Pancreas (tissue), 10 donors: ENCODE measurements around the gene TMEM45A. TPM values are rescaled to one million over a fixed set of nuclear protein-coding genes. Genes with fewer than 3 reads are reported as not detected.
"Not testable (repeated sequence)": the region's sequence is repeated elsewhere in the genome, so short reads cannot be mapped to it uniquely, and the experiment has no call there.

Source experiments
- ATAC-seq, 4 donors: fragments of 200-7000 bp; cut with Tn5 transposase; one replicate each; pipeline versions ENCODE4 v1.8.0 to v1.9.1; 2020; ENCODE audit warnings: mild to moderate bottlenecking in 4 of 4, moderate library complexity in 4 of 4
- DNase-seq, 6 donors: peaks; one replicate each; pipeline ENCODE4 v3.0.0-alpha.2; 2020
- FAIRE-seq: peaks from 2 replicates; lab custom pipeline; 2012; peaks lifted over from hg19 to GRCh38; lab: Jason Lieb, UNC
- H3K27ac ChIP-seq, 4 donors: fragments of 200-600 bp; sonication (generic); 1 replicate in 3 of 4; 2 replicates in 1 of 4; pipeline versions ENCODE4 v1.5.0 to v1.8.0; 2020
- H3K27me3 ChIP-seq, 4 donors: fragments of 200-600 bp; one replicate each; pipeline ENCODE4 v1.8.0; 2021
- H3K36me3 ChIP-seq, 3 donors: fragments of 200-600 bp; sonication (generic) in 1 of 3; one replicate each; pipeline versions ENCODE4 v1.5.0 to v1.8.0; 2020 to 2021
- H3K4me1 ChIP-seq, 3 donors: fragments of 200-600 bp; one replicate each; pipeline ENCODE4 v1.8.0; 2021
- H3K4me3 ChIP-seq, 4 donors: fragments of 200-600 bp; sonication (generic) in 2 of 4; one replicate each; pipeline versions ENCODE4 v1.5.0 to v1.8.0; 2020 to 2021
- H3K9me3 ChIP-seq, 4 donors: fragments of 200-600 bp; one replicate each; pipeline ENCODE4 v1.8.0; 2021
- WGBS, 2 donors: extraction: QIAGEN DNeasy Blood & Tissue Kit; methylation state at CpG; one replicate each; pipeline ENCODE4 v1.1.7; 2013; 5-methylcytosine and 5-hydroxymethylcytosine counted together
- intact Hi-C, 3 donors: fragments of 100-400 bp; cut with DNase I; formaldehyde crosslinking; loops; one replicate each; pipeline versions ENCODE4 v1.11.1 to v1.14.2; 2022
- polyA plus RNA-seq, 2 donors: library from polyadenylated mRNA; stranded (reverse); fragments of 200-250 nt; gene quantifications; one replicate each; pipeline ENCODE4 v1.2.3, GENCODE V29; 2013
- total RNA-seq, 6 donors: library from RNA; stranded (reverse); fragmentation: NEBNext Ultra II Directional in 4 of 6; extraction: Animal tissue kit (Norgen Biotek cat#: 25700) in 4 of 6; gene quantifications; one replicate each; pipeline versions ENCODE4 v1.2.1 to v1.2.4, GENCODE V29; 2021 to 2023
- TF ChIP-seq, protein P1 (sequence below), 4 donors: fragments of 200-600 bp; sonication (generic) in 3 of 4; IDR thresholded peaks; one replicate each; pipeline versions ENCODE4 v1.5.0 to v1.8.0; 2021; ENCODE audit warnings: antibody characterized with exemption in 4 of 4
- donor health status: healthy with polysubstance abuse.
- donor health status: DM: no; HTN: no; CAD: no; lungs with moderate emphysema.
- donor health status: DM: no; HTN: no; CAD: no.
- donor health status: control.
- donor health status: control.
- donor health status: Bipolar disorder and iron deficiency.
- donor health status: DM: yes; HTN: yes; CAD: no.
- donor health status: DM: no; HTN: no; CAD: no.
- donor health status: DM: no; HTN: no; CAD: no.
- donor health status: DM: yes; HTN: yes; CAD: no.

Gene TMEM45A
- total and polyA plus RNA-seq, 8 donors: 4.2 to 15.1 (median 8.6) TPM

DNA sequence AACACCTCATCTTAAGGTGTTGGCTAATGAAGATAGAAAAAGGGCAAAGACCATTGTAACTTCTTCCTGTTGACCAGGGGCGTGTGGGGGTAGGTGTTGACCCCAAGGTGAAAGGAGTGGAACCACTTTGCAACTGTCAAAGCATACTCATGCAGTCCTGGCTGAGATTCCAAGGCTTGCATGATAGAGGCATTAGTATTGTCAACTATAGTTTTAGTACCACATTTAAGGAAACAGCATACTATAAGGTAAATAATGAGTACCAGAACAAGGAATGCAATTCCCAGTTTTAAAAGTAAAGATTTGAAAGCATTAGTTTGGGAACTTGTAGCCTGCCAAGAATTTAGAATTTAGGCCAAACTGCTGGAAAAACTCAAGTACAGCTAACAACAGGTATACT lies 89.2 kb downstream of the TMEM45A start:
- intact Hi-C loops: loop anchor here in 1 of 3 donors (10.0 kb wide), 1 partner anchor 117 kb away; no protein-coding TSS in a partner anchor
- Histone ChIP-seq H3K9me3 (no peaks in the 10 kb centered on the region), H3K27me3 (no peaks in the 10 kb centered on the region), H3K36me3 (no peaks in the 10 kb centered on the region), H3K27ac (no peak overlapping the region), H3K4me1 (no peaks in the 10 kb centered on the region), H3K4me3 (no peak overlapping the region)
- FAIRE-seq (no peak), ATAC-seq (no peak), DNase-seq (no peak)
- TF ChIP-seq, protein P1, sequence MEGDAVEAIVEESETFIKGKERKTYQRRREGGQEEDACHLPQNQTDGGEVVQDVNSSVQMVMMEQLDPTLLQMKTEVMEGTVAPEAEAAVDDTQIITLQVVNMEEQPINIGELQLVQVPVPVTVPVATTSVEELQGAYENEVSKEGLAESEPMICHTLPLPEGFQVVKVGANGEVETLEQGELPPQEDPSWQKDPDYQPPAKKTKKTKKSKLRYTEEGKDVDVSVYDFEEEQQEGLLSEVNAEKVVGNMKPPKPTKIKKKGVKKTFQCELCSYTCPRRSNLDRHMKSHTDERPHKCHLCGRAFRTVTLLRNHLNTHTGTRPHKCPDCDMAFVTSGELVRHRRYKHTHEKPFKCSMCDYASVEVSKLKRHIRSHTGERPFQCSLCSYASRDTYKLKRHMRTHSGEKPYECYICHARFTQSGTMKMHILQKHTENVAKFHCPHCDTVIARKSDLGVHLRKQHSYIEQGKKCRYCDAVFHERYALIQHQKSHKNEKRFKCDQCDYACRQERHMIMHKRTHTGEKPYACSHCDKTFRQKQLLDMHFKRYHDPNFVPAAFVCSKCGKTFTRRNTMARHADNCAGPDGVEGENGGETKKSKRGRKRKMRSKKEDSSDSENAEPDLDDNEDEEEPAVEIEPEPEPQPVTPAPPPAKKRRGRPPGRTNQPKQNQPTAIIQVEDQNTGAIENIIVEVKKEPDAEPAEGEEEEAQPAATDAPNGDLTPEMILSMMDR (IDR thresholded peaks at IDR 0.05): no peak
- WGBS, 2 donors: 75 to 95% methylated on average over 1 of the region's 1 CpG

DNA sequence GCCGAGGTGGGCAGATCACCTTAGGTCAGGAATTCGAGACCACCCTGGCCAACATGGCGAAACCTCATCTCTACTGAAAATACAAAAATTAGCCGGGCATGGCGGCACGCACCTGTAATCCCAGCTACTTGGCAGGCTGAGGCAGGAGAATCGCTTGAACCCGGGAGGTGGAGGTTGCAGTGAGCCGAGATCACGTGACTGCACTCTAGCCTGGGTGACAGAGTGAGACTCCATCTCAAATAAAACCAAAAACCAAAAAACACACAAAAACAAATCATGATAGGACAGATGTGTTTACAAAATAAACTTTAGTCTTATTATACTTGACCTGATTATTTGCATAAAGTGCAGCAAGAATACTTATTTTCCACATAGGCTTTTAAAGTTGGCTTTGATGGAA lies 89.7 kb downstream of the TMEM45A start:
- H3K4me1 ChIP-seq, H3K36me3 ChIP-seq, H3K4me3 ChIP-seq, H3K27ac ChIP-seq, H3K27me3 ChIP-seq, FAIRE-seq, DNase-seq, ATAC-seq, H3K9me3 ChIP-seq: not testable (repeated sequence)
- intact Hi-C loops: loop anchor here in 1 of 3 donors (10.0 kb wide), 1 partner anchor 117 kb away; no protein-coding TSS in a partner anchor
- WGBS, 2 donors: 89 to 92% methylated on average over 10 of the region's 10 CpGs

DNA sequence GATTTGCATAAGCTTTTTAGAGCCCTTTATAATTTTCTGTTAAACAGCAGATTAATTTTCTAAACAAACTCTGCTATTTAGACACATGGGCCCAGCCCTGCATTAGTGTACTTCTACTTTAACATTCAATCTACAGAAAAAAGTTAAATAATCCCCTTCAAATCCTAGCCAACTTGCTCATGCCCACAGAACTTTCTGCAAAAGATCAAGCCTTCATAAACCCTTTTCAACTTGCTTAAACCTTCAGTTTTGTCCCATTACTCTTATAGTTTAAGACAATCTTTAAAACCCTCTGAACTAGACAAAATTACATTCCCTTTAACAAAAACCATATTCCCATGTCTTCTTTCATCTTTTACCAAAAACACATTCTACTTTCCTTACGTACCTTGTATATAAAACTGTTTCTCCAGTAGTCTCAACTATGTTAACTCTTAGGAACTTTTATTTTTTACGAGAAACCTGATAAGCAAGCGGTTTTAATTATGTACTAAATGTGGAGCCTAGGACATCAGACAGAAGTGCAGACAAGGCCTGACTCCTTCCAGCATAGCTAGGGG lies 91.8 kb downstream of the TMEM45A start:
- no peaks in the 10 kb centered on the region for H3K9me3 ChIP-seq
- WGBS, 2 donors: 93 to 95% methylated on average over 3 of the region's 3 CpGs
- no peak for ATAC-seq
- no peak for DNase-seq
- no peak overlapping the region for H3K27ac ChIP-seq
- FAIRE-seq: no peak
- TF ChIP-seq, protein P1 (IDR thresholded peaks at IDR 0.05): no peak
- no peaks in the 10 kb centered on the region for H3K27me3 ChIP-seq
- no peak overlapping the region for H3K4me3 ChIP-seq
- H3K4me1 ChIP-seq: no peaks in the 10 kb centered on the region
- intact Hi-C loops: loop anchor here in 1 of 3 donors (10.0 kb wide), 1 partner anchor 119 kb away; no protein-coding TSS in a partner anchor
- H3K36me3 ChIP-seq: no peaks in the 10 kb centered on the region

DNA sequence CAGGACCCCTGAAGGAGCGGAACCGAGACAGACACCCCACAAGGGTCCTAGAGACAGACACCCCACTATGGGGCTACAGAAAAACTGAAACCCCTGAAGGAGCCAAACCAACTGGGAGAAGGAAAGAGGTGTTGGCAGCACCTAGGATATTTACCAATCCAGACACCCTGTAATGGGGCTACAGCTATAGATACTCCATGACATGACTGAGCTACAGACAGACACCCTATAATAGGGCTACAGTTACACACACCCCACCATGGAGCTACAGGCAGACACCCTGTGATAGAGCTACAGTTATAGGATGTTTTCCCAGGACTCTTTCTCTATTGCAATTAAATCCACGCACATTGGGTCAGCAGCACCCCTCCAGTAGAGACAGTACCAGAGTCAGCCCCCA lies 94.4 kb downstream of the TMEM45A start:
- no peaks in the 10 kb centered on the region for H3K27me3 ChIP-seq
- H3K4me3 ChIP-seq: no peak overlapping the region
- no peak for FAIRE-seq
- H3K36me3 ChIP-seq: no peaks in the 10 kb centered on the region
- H3K9me3 ChIP-seq: no peaks in the 10 kb centered on the region
- DNase-seq: no peak
- peaks cover 0 to 5% (median 0%) of the 10 kb centered on the region in 3 donors for H3K4me1 ChIP-seq
- intact Hi-C loops: loop anchor here in 2 of 3 donors (5.0 to 10.0 kb wide), 2 partner anchors 122 to 125 kb away; no protein-coding TSS in a partner anchor
- TF ChIP-seq, protein P1 (IDR thresholded peaks at IDR 0.05): no peak
- ATAC-seq: no peak
- WGBS, 2 donors: 79 to 97% methylated on average over 3 of the region's 3 CpGs
- H3K27ac ChIP-seq: no peak overlapping the region

DNA sequence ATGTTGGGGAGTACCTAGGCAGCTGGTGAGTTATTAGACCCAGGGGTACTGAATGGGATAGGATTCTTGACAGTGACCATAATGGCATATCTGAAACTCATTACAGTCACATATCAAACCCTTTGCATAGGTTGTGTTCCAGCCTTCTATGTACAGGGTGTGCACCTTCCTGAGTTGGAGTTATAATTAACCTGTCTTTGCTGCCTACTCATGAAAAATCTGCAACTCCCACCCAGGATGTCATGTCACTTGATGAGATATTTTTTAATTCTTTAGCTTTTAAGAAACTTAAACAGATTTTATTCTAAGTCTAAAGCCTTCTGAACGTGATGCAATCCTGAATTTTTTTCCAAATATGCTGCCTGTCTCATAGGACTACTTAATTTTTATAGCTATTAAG lies 95.8 kb downstream of the TMEM45A start:
- ATAC-seq (no peak), FAIRE-seq (no peak), DNase-seq (no peak)
- no peaks in the 10 kb centered on the region for H3K36me3 ChIP-seq
- WGBS, 2 donors: 59 to 71% methylated on average over 1 of the region's 1 CpG
- H3K4me1 ChIP-seq: peaks cover 0 to 5% (median 0%) of the 10 kb centered on the region in 3 donors
- no peaks in the 10 kb centered on the region for H3K27me3 ChIP-seq
- TF ChIP-seq, protein P1 (IDR thresholded peaks at IDR 0.05): no peak
- intact Hi-C loops: loop anchor here in 2 of 3 donors (5.0 to 10.0 kb wide), 2 partner anchors 123 to 126 kb away; no protein-coding TSS in a partner anchor
- H3K4me3 ChIP-seq: no peak overlapping the region
- no peak overlapping the region for H3K27ac ChIP-seq
- H3K9me3 ChIP-seq: no peaks in the 10 kb centered on the region
